Stimulated activated CD4-positive, alpha-beta T cell treated with anti-CD3 and anti-CD28 coated beads, Interleukin-1b, Interleukin-23, amount 100 ng/mL, for 4 hours (primary cell): ENCODE data around the gene ARMC2.
"Not testable (repeated sequence)": the region's sequence is repeated elsewhere in the genome, so short reads cannot be mapped to it uniquely, and the experiment has no call there.

Experiments used
- DNase-seq, 2 donors: peaks; one replicate each; pipeline ENCODE4 v3.0.0-alpha.2; 2020; ENCODE audit warnings: low read depth in 2 of 2

ARMC2 gene

DNA sequence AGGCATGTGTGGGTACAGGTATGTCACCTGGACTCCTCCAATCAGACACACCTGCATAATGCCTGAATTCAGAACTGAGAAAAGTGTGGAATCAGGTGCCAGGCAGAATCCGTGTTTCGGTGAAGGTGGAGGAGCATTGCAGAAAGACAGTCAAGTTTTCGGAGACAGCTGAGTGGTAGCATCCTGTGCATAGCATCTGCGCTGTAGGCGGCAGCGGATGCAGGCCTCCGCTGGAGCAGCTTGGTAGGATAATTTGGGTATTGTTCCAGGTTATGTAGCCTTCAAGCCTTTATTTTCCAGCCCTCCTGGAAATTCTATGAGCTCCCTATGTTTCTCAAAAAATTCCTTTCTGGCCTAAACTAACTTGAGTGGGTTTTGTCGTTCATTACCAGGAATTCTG, 15.5 kb upstream of the ARMC2 start:
- no peak for DNase-seq

DNA sequence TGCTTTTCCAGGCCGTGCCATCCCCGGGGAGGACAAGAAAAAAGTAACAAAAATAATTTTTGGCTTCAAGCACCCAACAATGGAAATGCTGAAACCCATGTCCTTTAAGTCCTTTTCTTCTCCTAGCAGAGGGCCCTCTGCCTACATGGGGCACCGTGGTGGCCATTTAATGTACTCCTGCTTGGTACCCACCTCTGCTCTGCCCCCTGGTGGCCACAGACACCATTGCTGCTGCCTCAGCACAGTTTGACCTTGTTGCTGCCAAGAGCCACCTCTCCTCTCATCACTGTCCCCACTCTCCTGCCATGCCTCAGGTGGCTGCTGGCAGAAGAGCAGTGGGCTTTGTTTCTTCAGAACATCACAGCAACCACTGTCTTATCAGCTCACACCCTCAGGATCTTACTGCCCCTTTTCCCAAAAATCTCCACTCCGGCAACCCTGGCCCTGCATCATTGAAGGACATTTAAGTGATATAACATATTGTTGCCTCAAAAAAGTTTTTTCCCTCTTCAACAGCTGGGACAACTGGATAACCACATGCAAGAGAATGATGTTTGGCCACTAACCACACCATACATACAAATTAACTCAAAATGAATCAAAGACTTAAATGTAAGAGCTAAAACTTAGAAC, 12.9 kb upstream of the ARMC2 start:
- peak; percentile 79 for DNase-seq

DNA sequence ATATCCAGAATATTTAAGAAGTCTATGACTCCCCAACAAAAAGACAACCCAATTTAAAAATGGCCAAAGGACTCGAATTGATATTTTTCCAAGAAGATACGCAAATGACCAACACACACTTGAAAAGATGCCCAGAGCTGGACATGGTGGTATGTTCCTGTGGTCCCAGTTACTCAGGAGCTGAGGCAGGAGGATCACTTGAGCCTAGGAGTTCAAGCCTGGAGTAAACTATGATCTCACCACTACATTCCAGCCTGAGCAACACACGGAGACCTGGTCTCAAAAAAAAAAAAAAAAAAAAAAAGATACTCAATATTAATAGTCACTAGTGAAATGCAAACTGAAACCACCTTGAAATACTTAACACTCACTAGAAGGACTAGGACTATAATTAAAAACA, 12.2 kb upstream of the ARMC2 start:
- no peak for DNase-seq

DNA sequence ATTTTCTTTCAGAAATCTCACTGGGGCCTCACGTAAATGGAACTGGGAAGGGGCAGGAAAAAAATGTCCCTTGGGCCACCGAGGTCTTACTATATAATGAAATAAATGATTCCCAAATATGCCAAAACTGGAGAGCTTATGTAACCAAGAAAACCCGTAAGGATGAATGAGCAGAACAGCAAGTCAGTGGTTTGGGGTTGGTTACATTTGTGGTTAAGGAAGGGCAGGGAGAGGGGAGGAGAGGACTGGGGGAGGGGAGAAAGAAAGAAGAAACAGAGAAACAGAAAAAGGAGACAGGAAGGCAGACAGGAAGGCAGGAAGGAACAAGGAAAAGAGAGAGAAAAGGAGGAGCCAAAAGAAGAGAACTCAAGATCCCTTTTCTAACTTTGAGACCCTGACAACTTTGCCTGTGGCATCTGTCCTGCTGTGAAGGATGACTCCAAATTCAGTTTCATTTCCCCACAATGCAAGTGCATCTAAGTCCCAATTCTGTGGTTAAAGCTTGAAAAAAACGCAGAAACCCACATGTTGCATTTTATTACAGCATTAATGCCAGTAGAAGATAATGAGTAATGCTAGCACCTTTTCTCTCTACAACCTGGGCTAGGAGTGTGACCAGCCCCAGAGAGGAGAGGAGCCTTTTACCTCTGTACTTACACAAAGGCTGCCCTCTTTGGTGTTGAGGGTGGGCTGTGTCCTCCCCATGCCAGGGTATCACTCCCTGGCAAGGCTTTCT, 10.8 kb upstream of the ARMC2 start:
- DNase-seq, result no peak

DNA sequence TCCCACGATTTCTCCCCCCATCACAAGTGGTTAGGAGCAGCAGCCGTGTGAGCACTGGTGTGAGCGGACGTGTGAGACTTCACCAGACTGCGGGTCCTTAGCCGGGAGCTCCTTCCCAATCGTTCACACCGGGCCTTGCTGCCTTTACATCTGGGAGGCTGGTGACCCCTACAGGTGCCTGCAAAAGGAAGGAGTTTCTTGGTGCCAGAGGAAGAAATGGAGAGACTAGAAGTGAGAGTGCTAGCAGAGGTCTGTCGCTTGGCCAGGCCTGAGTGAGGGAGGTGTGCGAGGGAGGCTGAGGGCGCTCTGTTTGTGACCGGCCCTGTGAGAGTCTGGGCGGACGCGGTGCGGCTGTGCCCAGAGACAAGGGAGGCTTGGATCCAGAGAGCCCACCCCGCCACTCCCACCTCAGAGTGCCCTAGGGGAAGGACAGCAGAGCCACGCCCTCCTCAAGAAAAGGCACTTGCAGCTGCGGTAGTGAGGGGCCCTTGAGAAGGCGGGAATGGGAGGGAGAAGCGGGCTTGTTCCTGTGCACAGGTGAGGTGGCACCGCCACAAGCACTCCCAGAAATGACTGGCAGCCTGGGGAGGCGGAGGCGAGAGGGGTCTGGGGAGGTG, 10.0 kb upstream of the ARMC2 start:
- DNase-seq, result no peak

DNA sequence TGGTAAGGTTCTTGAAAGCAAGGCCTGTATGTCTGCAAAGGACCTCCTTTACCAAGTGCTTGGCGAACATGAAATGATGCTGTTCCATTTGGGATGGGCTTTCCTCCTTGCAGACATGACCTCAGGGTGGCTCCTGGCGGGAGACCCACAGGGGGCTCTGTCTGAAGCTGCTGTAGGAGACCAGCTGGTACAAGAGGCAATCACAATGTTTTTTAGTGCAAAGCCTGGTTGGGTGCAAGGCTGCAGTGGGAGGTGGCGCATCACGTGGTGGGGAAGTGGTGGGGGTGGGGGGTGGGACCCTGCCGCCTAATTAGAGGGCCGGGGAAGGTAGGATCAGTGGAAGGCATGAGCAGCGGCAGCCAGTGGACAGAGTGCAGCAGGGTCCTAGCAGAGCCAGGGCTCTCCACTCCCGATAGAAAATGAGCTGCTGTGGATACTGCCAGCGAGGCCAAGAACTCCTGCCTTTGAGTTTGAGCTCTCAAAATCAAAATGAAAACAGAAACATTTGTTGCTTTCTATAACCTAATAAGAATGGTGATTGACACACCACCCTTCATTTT, 9.1 kb upstream of the ARMC2 start:
- no peak for DNase-seq

DNA sequence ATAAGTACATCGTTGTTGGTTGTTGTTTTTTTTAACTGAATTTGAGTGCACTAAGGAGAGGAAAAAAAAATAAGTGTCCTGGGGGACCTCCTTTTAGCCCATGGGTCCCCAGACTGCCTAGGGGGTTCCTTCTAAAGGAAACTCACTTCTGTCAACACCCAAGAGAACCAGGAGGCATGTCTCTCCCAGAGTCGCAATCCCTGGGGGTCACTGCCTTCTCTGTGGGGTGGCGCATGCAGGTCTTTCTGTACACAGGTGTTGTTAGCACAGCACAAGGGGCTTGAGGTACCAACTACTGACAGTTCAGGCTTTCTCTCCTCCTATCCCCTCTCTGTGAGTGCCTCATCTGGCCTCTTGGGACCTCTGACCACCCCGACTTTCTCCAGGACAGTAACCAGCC, 7.3 kb upstream of the ARMC2 start:
- DNase-seq, result no peak

DNA sequence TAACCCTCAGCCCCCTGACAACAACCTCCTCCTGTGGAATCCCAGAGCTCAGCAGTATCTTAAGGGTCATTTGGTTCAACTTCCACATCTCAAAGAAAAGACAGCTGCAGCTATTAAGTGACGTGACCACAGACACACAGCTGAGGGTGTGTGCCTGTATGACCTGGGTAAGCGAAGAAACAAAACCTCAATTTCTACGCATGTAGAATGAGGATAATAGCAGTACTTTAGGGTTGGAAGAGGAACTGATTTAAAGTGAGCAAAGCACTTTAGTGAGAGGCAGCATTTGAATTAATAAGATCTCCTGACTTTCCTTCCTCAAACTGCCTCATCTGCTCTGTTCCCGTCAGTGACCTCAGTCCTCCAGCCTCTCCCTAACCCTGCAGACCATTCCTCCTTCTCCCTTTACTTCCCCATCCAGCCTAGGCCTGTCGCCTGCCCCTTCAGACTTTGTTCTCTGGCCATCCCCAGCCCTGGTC, 6.8 kb upstream of the ARMC2 start:
- DNase-seq, result no peak

DNA sequence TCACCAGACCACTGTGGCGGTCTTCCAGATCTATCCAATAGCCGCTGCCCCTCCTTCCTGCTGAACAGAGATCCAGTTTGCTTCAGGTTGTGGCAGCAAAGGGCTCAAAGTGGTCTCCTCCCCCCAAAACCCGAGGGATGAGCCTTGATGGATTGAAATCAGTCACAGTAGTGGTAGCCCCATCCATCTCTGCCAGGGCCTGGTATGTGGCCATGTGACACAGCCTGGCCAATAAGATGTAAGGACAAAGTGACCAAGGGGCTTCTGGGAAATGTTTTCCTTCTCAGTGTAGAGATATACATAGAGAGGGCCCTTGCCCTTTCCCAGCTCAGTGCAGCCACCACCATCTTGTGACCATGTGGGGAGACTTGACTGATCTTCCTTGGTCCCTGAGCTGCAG, 4.1 kb upstream of the ARMC2 start:
- DNase-seq, result no peak

DNA sequence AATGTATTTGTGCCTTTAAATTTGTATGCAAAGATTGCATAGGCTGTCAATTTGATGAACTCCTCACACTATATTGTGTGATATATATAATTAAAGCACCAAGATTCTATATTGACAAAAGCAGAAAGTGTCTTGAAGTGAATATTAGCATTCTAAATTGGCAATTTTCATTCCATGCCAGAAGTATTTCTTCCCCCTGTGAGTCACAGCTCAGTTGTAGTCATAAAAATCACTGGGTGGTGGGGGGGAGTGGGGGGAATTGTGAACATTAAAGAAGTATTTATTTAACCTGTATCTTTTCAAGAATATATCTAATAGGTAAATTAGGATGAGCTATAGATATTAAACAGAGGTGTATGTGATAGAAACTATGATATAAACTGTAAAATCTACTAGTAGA, 3.1 kb upstream of the ARMC2 start:
- no peak for DNase-seq

DNA sequence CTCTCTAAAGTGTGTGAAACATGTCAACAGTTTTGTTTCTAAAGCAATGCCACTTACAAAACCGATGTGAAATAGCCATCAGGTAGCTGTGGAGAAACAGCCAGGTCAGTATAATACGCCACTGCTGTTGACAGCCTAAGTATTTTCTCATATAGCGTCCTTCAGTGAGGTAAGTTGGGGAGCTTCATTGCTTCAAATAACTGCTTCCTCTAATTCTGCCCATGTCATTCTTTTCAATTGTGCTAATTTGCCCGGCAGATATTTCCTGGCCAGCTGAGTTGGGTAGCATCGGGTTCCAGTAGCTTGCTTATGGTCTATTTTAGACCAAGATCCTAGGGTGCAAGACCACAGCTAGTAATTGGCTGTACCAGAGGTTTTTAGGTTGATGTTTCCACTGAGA, 2.1 kb upstream of the ARMC2 start:
- no peak for DNase-seq

DNA sequence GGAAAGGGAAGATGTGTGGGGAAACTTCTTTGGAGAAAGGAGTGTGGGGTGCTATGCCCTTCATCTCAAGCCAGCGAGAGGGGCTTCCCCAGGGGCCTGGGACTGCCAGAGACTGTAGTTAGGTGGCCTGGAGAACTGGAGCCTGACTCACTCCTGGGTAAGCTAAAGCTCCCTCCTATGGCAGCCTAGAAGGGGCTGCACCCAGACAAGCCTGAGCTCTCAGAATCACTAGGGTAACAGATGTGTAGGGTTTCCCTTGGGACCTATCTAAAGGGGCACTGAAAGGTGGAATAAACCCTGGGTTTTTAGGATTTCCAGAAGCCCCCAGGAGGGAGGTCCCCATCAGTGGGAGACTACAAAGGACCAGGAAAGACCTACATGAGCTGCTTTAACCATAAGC, 1.6 kb upstream of the ARMC2 start:
- no peak for DNase-seq

DNA sequence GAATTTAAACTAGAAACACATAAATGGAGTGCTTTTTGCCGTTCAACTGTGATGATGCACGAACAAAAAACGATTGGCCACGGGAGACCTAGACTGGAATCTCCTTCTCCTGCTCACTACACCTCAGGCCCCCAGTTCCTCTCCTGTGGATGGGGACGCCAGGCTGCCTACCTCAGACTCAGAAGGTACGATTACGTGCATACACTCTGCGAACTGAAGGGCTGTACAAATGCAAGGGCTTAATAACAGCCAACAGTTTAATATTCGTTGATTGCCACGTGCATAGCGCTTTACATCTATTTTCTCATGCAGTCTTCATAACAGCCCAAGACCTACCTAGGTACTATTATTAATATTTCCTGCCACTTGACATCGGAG, 495 bp upstream of the ARMC2 start:
- DNase-seq, result no peak

DNA sequence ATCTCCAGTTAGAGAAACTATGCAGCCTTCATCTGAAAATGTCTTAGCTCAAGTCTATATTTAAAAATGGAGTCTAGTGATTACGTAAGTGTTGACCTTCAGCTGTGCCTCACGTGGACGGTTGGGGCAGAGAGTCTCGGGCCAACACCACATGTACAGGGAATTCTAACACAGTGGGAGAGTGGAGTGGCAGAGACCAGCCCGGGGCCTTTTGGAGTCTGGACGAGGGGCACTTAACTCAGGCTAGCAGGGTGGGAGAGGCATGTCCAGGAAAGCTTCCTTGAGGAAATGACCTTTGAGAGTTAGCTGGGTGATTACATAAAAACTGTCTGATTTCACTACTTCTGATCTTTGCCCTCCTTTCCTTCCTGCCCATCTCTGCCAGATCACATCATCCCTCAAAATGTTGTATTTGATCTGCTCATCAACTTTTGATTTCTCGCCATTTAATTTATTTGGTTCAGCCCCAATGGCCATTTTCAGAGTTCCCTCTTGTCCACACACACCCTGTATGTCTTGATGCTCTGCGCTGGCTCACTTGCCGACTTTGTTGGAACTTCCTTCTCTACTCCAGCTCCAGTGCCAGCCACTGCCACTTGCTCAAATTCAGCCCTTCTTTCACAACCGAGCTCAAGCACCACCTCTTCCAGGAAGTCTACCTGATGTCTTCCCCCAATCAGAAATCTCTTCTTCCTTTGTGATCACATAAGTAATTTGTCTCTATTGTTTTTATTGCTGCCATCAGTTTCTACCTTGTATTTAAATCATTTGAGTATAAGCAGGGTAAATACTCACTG, 2.6 kb downstream of the ARMC2 start:
- DNase-seq, result no peak

DNA sequence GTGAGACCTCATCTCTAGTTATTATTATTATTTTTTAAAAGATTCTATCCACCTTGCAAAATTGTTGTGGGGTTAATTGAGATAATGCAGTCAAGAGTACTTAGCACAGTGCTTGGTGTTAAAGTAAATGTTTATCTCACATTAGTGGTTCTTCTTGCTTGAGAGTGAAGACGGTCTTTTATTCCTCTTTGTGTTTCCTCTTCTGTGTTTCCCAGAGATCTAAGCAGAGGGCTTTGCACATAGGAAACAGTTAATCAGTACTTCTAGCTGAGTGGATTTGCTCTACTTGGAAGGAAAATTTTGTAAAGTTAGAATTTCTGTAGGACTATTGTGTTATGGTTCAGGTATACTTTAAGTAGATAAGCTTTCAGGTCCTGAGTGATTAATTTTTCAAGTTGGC, 3.5 kb downstream of the ARMC2 start:
- no peak for DNase-seq

DNA sequence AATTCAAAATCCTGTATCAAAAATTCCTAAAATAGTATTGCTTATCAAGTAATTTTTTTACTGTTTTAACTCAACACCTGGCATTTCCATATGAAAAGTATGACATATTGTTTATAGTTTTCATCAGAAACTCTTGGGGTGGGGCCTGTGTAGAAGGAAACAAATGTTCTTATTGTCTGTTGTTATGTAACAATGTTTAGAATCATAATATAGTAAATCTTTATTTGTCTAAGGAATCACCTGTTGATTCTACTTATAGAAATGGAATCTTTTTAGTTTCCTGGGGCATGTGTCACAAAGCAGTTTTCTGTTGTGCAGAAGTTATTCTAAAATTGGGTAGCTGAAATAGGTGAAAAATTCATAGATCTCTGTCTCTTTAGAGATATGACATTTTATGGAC, 4.9 kb downstream of the ARMC2 start:
- DNase-seq, result no peak

DNA sequence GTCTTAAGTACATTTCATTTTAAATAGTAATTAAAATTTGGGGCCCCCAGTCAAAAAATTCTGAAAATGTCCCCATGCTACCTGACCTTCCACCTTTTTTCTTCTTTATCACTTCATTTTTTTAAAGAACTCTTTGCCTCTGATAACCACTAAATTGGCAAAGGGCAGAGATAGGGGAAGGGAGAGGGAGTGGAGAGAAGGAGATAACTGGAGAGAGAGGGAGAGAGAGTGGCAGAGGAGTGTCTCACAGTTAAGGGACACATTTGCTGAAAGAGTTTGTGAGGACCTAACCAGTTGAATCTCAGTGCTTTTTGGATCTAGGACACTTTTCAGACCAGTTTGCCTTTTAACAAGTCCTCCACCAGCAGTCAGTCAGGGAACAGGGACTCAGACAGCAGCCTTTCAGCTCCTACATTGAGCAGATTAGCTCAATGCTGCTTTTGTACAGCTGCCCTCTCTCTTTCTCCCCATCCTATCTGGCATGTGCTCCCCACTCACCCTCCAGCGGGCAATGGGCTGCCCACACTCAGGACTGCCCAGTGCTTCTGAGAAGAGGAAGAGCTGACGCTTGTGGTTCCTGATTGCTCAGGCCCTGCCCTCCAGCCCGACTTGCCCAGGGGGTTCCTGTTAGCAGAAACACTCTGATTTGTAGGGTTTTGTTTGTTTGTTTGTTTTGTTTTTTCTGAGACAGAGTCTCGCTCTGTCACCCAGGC, 14.4 kb downstream of the ARMC2 start:
- DNase-seq, result no peak

DNA sequence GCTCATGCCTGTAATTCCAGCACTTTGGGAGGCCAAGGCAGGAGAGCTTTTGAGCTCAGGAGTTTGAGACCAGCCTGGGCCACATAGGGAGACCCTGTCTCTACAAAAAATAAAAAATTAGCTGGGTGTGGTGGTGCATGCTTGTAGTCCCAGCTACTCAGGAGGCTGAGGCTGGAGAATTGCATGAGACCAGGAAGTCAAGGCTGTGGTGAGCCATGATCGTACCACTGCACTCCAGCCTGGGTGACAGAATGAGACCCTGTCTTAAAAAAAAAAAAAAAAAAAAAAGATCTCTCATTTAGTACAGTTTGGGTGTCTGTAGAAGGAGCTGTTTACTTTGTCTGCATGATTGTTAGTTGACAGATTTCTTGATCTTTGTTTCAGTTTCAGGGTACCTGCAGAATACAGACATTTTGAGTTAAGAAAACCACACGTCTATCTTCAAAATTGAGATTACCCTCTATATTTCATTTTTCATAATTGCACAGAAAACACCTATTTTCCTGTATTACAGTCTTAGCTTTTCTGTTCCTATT, 17.6 kb downstream of the ARMC2 start:
- not testable (repeated sequence) for DNase-seq

DNA sequence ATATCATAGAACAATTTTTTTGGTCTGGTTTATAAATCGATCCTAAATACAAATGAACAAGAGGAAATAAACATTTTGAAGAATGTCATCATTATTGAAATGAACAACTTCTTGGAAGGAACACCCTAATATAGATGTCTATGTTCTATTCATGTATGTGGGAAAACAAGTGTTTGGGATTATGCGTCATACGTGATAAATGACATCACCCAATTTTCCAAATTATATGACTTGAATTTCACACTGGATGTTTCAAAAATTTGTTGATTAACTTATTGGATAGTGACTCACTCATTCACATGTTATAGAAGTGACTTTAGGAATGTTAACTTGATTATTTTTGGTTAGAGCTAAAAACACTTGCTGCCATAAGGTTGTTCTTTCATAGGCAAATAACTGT, 18.6 kb downstream of the ARMC2 start:
- DNase-seq, result no peak

DNA sequence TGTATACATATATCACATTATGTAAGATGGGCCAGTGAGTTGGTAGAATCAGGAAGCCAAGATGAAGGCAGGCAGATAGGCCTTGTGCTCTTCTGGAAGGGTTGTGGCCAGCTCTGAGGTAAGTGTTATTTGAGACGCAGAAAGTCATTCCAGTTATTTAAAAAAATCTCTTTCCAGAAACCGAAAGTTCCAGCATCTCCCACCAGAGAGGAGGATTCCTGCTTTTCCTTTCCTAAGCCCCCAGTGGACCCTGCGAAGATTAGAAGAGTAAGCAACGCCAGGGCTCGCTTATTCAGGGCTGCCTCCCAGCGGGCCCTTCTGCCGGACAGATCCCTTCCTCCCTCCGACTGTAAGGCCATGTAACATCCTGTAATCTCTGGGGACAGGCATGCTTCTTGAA, 20.4 kb downstream of the ARMC2 start:
- no peak for DNase-seq

DNA sequence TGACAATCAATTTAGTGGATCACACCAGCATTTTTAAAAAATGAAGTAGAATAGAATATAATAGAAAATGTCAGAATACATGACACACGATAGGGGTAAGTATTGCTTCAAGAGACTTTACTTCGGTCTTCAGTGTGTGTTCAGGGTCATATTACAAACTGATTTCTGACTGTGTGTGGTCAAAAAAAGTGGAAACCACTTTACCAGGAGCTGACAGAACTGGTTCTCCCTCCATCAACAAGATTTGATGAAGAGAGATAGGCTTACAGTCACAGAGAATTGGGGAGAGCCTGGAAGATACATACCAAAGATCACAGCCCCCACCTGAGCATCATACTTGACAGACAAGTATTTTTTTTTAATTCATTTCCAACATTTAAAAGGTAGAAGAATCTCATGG, 21.7 kb downstream of the ARMC2 start:
- DNase-seq, result no peak
